CD14-positive monocyte (primary cell): ENCODE results near the gene EXOC6B. TPM values are rescaled to one million over a fixed set of nuclear protein-coding genes. Genes with fewer than 3 reads are reported as not detected.

Experiments used
- DNase-seq, 3 donors: peaks; one replicate each; pipeline ENCODE4 v3.0.0-alpha.2; 2011 to 2022
- H2AFZ ChIP-seq: 2 replicates; pipeline ENCODE4 v1.6.0; 2012; ENCODE audit warnings: mild to moderate bottlenecking, low read depth, low read length, inconsistent platforms; ENCODE audit not compliant: insufficient read depth, poor library complexity, severe bottlenecking
- H3K27ac ChIP-seq, 2 donors: 1 replicate in 1 of 2; 2 replicates in 1 of 2; pipeline ENCODE4 v1.5.1; 2012 to 2013; ENCODE audit warnings: low read length in 2 of 2, control low read depth in 1 of 2, inconsistent platforms in 1 of 2, low read depth in 1 of 2, mild to moderate bottlenecking in 1 of 2
- H3K27me3 ChIP-seq, 2 donors: one replicate each; pipeline versions ENCODE4 v1.6.0 to v1.6.1; 2011 to 2013; ENCODE audit warnings: low read length in 2 of 2; ENCODE audit not compliant: control insufficient read depth in 2 of 2, insufficient read depth in 2 of 2
- H3K36me3 ChIP-seq, 2 donors: replicated peaks in 1 of 2; 1 replicate in 1 of 2; 2 replicates in 1 of 2; pipeline versions ENCODE4 v1.5.1 to v1.6.1; 2012 to 2013; ENCODE audit warnings: low read length in 2 of 2, control low read depth in 1 of 2, inconsistent platforms in 1 of 2, mild to moderate bottlenecking in 1 of 2; ENCODE audit not compliant: insufficient read depth in 2 of 2, control insufficient read depth in 1 of 2
- H3K4me1 ChIP-seq, 2 donors: 1 replicate in 1 of 2; 2 replicates in 1 of 2; pipeline versions ENCODE4 v1.5.1 to v1.6.1; 2012 to 2013; ENCODE audit warnings: low read length in 2 of 2, control low read depth in 1 of 2, inconsistent platforms in 1 of 2, mild to moderate bottlenecking in 1 of 2, moderate library complexity in 1 of 2; ENCODE audit not compliant: insufficient read depth in 2 of 2, control insufficient read depth in 1 of 2
- H3K4me2 ChIP-seq: replicated peaks from 2 replicates; pipeline ENCODE3; 2012; ENCODE audit warnings: low read length, moderate library complexity, mild to moderate bottlenecking; ENCODE audit not compliant: poor library complexity, severe bottlenecking; ENCODE audit errors: extremely low read depth
- H3K4me3 ChIP-seq, 3 experiments: fragments of 200-600 bp in 1 of 3; sonication (generic) in 1 of 3; replicated peaks in 1 of 3; 1 replicate in 2 of 3; 2 replicates in 1 of 3; pipeline ENCODE4 v1.5.1; 2011 to 2013; ENCODE audit warnings: low read length in 3 of 3, mild to moderate bottlenecking in 3 of 3, control low read depth in 2 of 3, low read depth in 2 of 3, inconsistent platforms in 1 of 3, moderate library complexity in 1 of 3
- H3K79me2 ChIP-seq: 2 replicates; pipeline ENCODE4 v1.6.0; 2012; ENCODE audit warnings: mild to moderate bottlenecking, control low read depth, inconsistent platforms, low read length, moderate library complexity; ENCODE audit not compliant: insufficient read depth
- H3K9ac ChIP-seq: 2 replicates; pipeline ENCODE4 v1.6.0; 2017; ENCODE audit warnings: low read length, mild to moderate bottlenecking; ENCODE audit not compliant: insufficient read depth, poor library complexity, severe bottlenecking
- H3K9me3 ChIP-seq, 2 donors: replicated peaks in 1 of 2; 1 replicate in 1 of 2; 2 replicates in 1 of 2; pipeline versions ENCODE4 v1.5.1 to v1.6.1; 2012 to 2013; ENCODE audit warnings: low read length in 2 of 2, control low read depth in 1 of 2; ENCODE audit not compliant: control insufficient read depth in 1 of 2, insufficient read depth in 1 of 2
- H4K20me1 ChIP-seq: 2 replicates; pipeline ENCODE4 v1.6.0; 2012; ENCODE audit warnings: mild to moderate bottlenecking, low read length, control low read depth, moderate library complexity; ENCODE audit not compliant: insufficient read depth
- H3K27ac Mint-ChIP-seq, 7 donors: one replicate each; pipeline ENCODE4 v1.8.0; 2020; ENCODE audit warnings: mild to moderate bottlenecking in 7 of 7, mixed read lengths in 7 of 7, moderate library complexity in 6 of 7, inconsistent platforms in 2 of 7
- H3K27me3 Mint-ChIP-seq, 3 donors: one replicate each; pipeline ENCODE4 v1.8.0; 2021 to 2022; ENCODE audit warnings: low read depth in 3 of 3, mild to moderate bottlenecking in 3 of 3, mixed read lengths in 3 of 3, moderate library complexity in 3 of 3, inconsistent platforms in 1 of 3
- H3K36me3 Mint-ChIP-seq, 2 donors: one replicate each; pipeline ENCODE4 v1.8.0; 2020; ENCODE audit warnings: mixed read lengths in 2 of 2, inconsistent platforms in 1 of 2, mild to moderate bottlenecking in 1 of 2
- H3K4me1 Mint-ChIP-seq: one replicate; pipeline ENCODE4 v1.8.0; 2020; ENCODE audit warnings: mild to moderate bottlenecking, mixed read lengths
- H3K4me3 Mint-ChIP-seq, 2 donors: one replicate each; pipeline ENCODE4 v1.8.0; 2020; ENCODE audit warnings: mild to moderate bottlenecking in 2 of 2, mixed read lengths in 2 of 2, moderate library complexity in 1 of 2
- H3K9me3 Mint-ChIP-seq, 7 donors: one replicate each; pipeline ENCODE4 v1.8.0; 2020 to 2022; ENCODE audit warnings: mixed read lengths in 7 of 7, mild to moderate bottlenecking in 6 of 7, moderate library complexity in 6 of 7, inconsistent platforms in 2 of 7
- CTCF ChIP-seq: fragments of 200-600 bp; IDR thresholded peaks from one replicate; pipeline ENCODE4 v1.8.0; 2022; ENCODE audit warnings: antibody characterized with exemption, mild to moderate bottlenecking
- WGBS: methylation state at CpG from one replicate; pipeline ENCODE4 v1.1.5; 2013; ENCODE audit warnings: missing lambda C conversion rate; ENCODE audit not compliant: insufficient coverage; 5-methylcytosine and 5-hydroxymethylcytosine counted together
- intact Hi-C, 2 donors: fragments of 100-400 bp; cut with micrococcal nuclease; formaldehyde crosslinking; loops; one replicate each; pipeline versions ENCODE4 v1.15.0 to v1.15.1; 2023
- polyA plus RNA-seq, 3 donors: library from polyadenylated mRNA; depleted of rRNA in 1 of 3; unstranded in 2 of 3; stranded (reverse) in 1 of 3; fragments of 300-500 nt in 2 of 3; fragments of >200 nt in 1 of 3; fragmentation: Illumina TruSeq in 2 of 3; gene quantifications; 1 replicate in 2 of 3; 2 replicates in 1 of 3; pipeline ENCODE4 v1.2.3, GENCODE V29; 2012 to 2021

EXOC6B gene
- polyA plus RNA-seq, 3 donors, result 1.8 to 2.8 (median 2.1) TPM

DNA sequence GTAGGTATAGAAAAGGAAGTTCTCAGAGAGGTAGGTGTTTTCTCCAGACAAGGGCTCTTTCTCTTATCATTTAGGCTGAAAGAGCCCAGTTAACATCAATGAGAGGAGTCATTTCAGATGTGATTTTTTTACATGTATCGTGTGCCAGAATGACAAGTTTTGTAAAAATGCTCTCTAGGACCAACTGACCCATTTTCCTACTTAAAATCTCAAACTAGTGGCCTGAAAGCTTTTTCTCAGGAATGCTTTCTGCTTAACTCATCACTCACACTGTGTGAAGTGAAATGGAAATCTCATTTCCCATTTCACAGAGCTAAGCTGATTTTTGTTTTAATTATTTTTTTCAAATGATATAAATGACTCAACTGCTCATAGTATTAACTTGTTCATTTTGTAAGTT lies 549.5 kb downstream of the EXOC6B start:
- no peak overlapping the region for H3K4me2 ChIP-seq
- H3K9me3 ChIP-seq, result peaks cover 0 to 5% of the 10 kb centered on the region in 2 donors
- H3K27me3 ChIP-seq, result no peaks in the 10 kb centered on the region
- WGBS, result no CpG with 5 or more reads among the region's 1 CpG
- H3K4me1 Mint-ChIP-seq, result no peaks in the 10 kb centered on the region
- H3K79me2 ChIP-seq, result no peaks in the 10 kb centered on the region
- no peaks in the 10 kb centered on the region for H4K20me1 ChIP-seq
- H3K27me3 Mint-ChIP-seq, result peaks cover 0 to 5% (median 3%) of the 10 kb centered on the region in 3 donors
- H3K36me3 ChIP-seq, result no peaks in the 10 kb centered on the region
- H3K4me1 ChIP-seq, result no peaks in the 10 kb centered on the region
- no peak for TF ChIP-seq CTCF
- no peak overlapping the region for H3K27ac Mint-ChIP-seq
- intact Hi-C loops, result no loop called here
- DNase-seq, result no peak
- no peak overlapping the region for H3K4me3 ChIP-seq
- no peak overlapping the region for H3K4me3 Mint-ChIP-seq
- no peaks in the 10 kb centered on the region for H3K36me3 Mint-ChIP-seq
- H3K9ac ChIP-seq, result no peak overlapping the region
- H3K9me3 Mint-ChIP-seq, result peaks cover 0 to 5% (median 2%) of the 10 kb centered on the region in 7 donors
- H3K27ac ChIP-seq, result no peak overlapping the region
- no peak overlapping the region for H2AFZ ChIP-seq

- H3K4me1 ChIP-seq, result no peaks in the 10 kb centered on the region
- H3K36me3 ChIP-seq, result no peaks in the 10 kb centered on the region
Measured at GRCh38 chr2:72275084-72275483, 550.7 kb downstream of the EXOC6B start.

More at GRCh38 chr2:72275084-72275483, 550.7 kb downstream of the EXOC6B start:
- Histone ChIP-seq H2AFZ (no peak overlapping the region), H3K4me2 (no peak overlapping the region), H4K20me1 (no peaks in the 10 kb centered on the region), H3K9ac (no peak overlapping the region), H3K79me2 (no peaks in the 10 kb centered on the region), H3K4me3 (no peak overlapping the region), H3K27ac (no peak overlapping the region), H3K27me3 (no peaks in the 10 kb centered on the region), H3K9me3 (no peaks in the 10 kb centered on the region)
- Mint-ChIP-seq H3K36me3 (no peaks in the 10 kb centered on the region), H3K4me1 (no peaks in the 10 kb centered on the region), H3K4me3 (no peak overlapping the region), H3K9me3 (peaks cover 0 to 4% (median 0%) of the 10 kb centered on the region in 7 donors), H3K27ac (no peak overlapping the region), H3K27me3 (peaks cover under 1 to 4% (median 2%) of the 10 kb centered on the region in 3 donors)
- no peak for DNase-seq
- no CpG with 5 or more reads among the region's 2 CpGs for WGBS
- no peak for TF ChIP-seq CTCF
- intact Hi-C loops, result no loop called here
